Cerebellar nuclear complex (tissue), 1 donor: ENCODE results near the gene VPS4B.
"Not testable (repeated sequence)": the region's sequence is repeated elsewhere in the genome, so short reads cannot be mapped to it uniquely, and the experiment has no call there.

ENCODE experiments used
- DNase-seq, 2 experiments: peaks; one replicate each; lab custom pipeline; 2025; lab: John Stamatoyannopoulos, UW

Gene VPS4B

GRCh38 chr18:63367053-63367953 lies 55.0 kb downstream of the VPS4B start, which contains the start of gene KDSR:
KDSR (minus strand) TSS chr18:63367206; CDS start chr18:63367118, 88 bp downstream.
- peak in 1 of 2 experiments; percentile 51 for DNase-seq

GRCh38 chr18:63366213-63367052 lies 55.8 kb downstream of the VPS4B start:
- DNase-seq: peak in 1 of 2 experiments; percentile 1

- DNase-seq: no peak
Observed at GRCh38 chr18:63365876-63366212, 56.4 kb downstream of the VPS4B start.

- no peak for DNase-seq
Observed at GRCh38 chr18:63363951-63364350, 58.3 kb downstream of the VPS4B start.

GRCh38 chr18:63363420-63363819 lies 58.9 kb downstream of the VPS4B start:
- DNase-seq: not testable (repeated sequence)

GRCh38 chr18:63356272-63356896 lies 65.9 kb downstream of the VPS4B start:
- DNase-seq: no peak

GRCh38 chr18:63350230-63350629 lies 72.0 kb downstream of the VPS4B start:
- DNase-seq: no peak

GRCh38 chr18:63348508-63349136 lies 73.7 kb downstream of the VPS4B start:
- no peak for DNase-seq

- no peak for DNase-seq
Observed at GRCh38 chr18:63346480-63347183, 75.6 kb downstream of the VPS4B start.

- DNase-seq: no peak
Observed at GRCh38 chr18:63346031-63346430, 76.2 kb downstream of the VPS4B start.

GRCh38 chr18:63344918-63345317 lies 77.4 kb downstream of the VPS4B start:
- DNase-seq: no peak

GRCh38 chr18:63344263-63344662 lies 78.0 kb downstream of the VPS4B start:
- no peak for DNase-seq

GRCh38 chr18:63342206-63342605 lies 80.1 kb downstream of the VPS4B start:
- DNase-seq: no peak

GRCh38 chr18:63339920-63340484 lies 82.3 kb downstream of the VPS4B start:
- no peak for DNase-seq
